Neutrophil (primary cell): ENCODE data around the gene PPP1R2C.

Source experiments
- H3K27ac ChIP-seq: fragments of 200-600 bp; sonication (generic); 2 replicates; pipeline ENCODE4 v1.5.1; 2016; ENCODE audit warnings: mild to moderate bottlenecking, moderate library complexity
- H3K27me3 ChIP-seq: fragments of 200-600 bp; sonication (generic); 2 replicates; pipeline ENCODE4 v1.6.0; 2016; ENCODE audit warnings: mild to moderate bottlenecking
- H3K36me3 ChIP-seq: fragments of 200-600 bp; sonication (generic); 2 replicates; pipeline ENCODE4 v1.5.1; 2017
- H3K4me1 ChIP-seq, 2 experiments: fragments of 200-600 bp in 1 of 2; sonication (generic) in 1 of 2; 1 replicate in 1 of 2; 2 replicates in 1 of 2; pipeline versions ENCODE4 v1.5.1 to v1.6.1; 2013 to 2016; ENCODE audit warnings: low read depth in 1 of 2, low read length in 1 of 2, mild to moderate bottlenecking in 1 of 2, moderate library complexity in 1 of 2; ENCODE audit not compliant: control insufficient read depth in 1 of 2, insufficient read depth in 1 of 2
- H3K4me3 ChIP-seq, 2 experiments: fragments of 200-600 bp in 1 of 2; sonication (generic) in 1 of 2; 1 replicate in 1 of 2; 2 replicates in 1 of 2; pipeline ENCODE4 v1.5.1; 2013 to 2016; ENCODE audit warnings: low read depth in 1 of 2, low read length in 1 of 2, mild to moderate bottlenecking in 1 of 2, moderate library complexity in 1 of 2
- H3K9me3 ChIP-seq: fragments of 200-600 bp; sonication (generic); 2 replicates; pipeline ENCODE4 v1.5.1; 2016
- TF ChIP-seq, protein P1 (sequence below): fragments of 200-600 bp; sonication (generic); IDR thresholded peaks from 2 replicates; pipeline ENCODE4 v1.5.1; 2016; ENCODE audit warnings: antibody characterized with exemption

The PPP1R2C gene

DNA sequence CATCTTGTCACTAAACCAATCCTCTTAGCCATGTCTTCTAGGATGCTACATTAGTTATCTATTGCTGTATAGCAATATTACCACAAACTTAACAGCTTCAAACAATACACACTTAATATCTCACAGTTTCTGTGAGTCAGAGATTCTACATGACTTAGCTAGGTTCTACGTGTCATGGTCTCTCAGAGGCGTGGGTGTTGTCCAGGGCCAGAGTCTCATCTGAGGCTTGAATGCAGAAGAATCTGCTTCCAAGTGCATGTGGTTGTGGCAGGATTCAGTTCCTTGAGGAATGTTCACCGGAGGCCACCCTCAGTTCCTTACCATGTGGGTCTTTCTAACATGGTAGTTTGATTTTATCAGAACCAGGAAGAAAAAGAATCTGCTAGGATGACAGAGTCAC is 26.4 kb downstream of the PPP1R2C start:
- TF ChIP-seq, protein P1, sequence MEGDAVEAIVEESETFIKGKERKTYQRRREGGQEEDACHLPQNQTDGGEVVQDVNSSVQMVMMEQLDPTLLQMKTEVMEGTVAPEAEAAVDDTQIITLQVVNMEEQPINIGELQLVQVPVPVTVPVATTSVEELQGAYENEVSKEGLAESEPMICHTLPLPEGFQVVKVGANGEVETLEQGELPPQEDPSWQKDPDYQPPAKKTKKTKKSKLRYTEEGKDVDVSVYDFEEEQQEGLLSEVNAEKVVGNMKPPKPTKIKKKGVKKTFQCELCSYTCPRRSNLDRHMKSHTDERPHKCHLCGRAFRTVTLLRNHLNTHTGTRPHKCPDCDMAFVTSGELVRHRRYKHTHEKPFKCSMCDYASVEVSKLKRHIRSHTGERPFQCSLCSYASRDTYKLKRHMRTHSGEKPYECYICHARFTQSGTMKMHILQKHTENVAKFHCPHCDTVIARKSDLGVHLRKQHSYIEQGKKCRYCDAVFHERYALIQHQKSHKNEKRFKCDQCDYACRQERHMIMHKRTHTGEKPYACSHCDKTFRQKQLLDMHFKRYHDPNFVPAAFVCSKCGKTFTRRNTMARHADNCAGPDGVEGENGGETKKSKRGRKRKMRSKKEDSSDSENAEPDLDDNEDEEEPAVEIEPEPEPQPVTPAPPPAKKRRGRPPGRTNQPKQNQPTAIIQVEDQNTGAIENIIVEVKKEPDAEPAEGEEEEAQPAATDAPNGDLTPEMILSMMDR = no peak
- Histone ChIP-seq H3K27me3 (no peaks in the 10 kb centered on the region), H3K36me3 (no peaks in the 10 kb centered on the region), H3K4me1 (no peaks in the 10 kb centered on the region), H3K4me3 (no peak overlapping the region), H3K9me3 (no peaks in the 10 kb centered on the region), H3K27ac (no peak overlapping the region)

DNA sequence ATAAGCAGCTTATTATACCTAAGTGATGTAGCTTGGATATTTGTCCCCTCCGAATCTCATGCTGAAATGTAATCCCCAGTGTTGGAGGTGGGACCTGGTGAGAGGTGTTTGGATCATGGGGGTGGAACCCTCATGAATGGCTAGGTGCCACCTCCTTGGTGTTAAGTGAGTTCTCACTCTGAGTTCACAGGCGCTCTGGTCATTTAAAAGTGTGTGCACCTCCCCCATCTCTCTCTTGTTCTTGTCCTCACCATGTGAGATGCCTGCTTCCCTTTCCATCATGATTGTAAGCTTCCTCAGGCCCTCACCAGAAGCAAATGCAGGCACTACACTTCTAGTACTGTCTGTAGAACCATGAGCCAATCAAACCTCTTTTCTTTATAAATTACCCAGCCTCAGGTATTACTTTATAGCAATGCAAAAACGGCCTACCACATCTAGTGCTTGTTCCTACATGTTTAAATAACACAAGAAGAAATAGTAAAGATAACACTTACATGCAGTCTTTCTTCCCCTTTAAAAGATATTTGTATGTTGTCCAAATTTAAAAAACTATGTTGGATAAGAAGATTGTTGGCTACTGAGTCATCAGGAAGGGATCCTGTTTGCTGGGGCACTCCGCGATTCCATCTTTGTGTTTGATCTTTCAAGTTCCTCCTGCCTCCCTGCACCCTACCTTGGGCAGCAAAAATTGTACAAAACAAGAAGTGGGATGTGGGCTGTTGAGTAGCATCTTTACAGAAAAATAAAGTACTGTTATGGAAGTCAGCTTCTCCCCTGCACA is 29.7 kb downstream of the PPP1R2C start:
- no peaks in the 10 kb centered on the region for H3K27me3 ChIP-seq
- no peak overlapping the region for H3K27ac ChIP-seq
- H3K9me3 ChIP-seq = no peaks in the 10 kb centered on the region
- TF ChIP-seq, protein P1 = no peak
- no peak overlapping the region for H3K4me3 ChIP-seq
- no peaks in the 10 kb centered on the region for H3K4me1 ChIP-seq
- H3K36me3 ChIP-seq = no peaks in the 10 kb centered on the region

DNA sequence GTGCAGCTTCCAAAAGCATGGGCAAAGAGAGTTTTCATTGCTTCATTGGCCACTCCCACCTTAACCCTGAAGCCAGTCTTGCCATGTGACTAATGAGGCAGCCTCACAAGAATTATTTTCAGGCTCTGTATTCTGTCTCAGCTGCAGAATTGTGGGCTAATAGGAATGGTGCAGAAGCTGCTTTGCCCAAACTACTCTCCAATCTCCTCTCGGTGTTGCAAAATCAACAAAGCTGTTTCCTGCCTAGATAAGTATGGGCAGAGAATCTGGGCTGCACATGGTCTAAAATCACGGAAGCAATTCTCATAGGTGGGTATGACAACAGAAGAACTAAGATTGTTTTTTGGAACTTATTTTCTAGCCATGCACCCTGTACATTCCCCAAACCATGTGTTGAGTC is 31.4 kb downstream of the PPP1R2C start:
- H3K27ac ChIP-seq = no peak overlapping the region
- TF ChIP-seq, protein P1 = no peak
- H3K4me1 ChIP-seq = no peaks in the 10 kb centered on the region
- H3K36me3 ChIP-seq = no peaks in the 10 kb centered on the region
- no peaks in the 10 kb centered on the region for H3K27me3 ChIP-seq
- H3K4me3 ChIP-seq = no peak overlapping the region
- H3K9me3 ChIP-seq = no peaks in the 10 kb centered on the region

DNA sequence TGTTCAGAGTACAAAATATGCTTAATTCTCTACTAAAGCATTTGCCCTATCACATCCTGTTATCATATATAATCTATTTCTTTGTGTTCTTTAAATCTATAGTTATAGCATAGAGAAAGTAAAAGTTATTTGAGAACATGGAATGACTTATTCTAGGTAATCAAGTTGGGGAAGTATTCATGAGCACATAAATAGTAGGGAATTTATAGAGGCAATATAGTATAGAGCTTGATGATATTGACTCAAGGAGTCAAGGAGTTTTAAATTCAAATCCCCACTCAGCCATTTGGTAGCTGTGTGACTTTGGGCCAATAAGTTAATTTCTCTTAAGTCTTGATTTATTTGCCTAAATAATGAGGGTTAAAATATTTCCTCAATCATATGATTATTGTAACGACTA is 37.5 kb downstream of the PPP1R2C start:
- Histone ChIP-seq H3K27ac (no peak overlapping the region), H3K4me1 (no peaks in the 10 kb centered on the region), H3K27me3 (no peaks in the 10 kb centered on the region), H3K9me3 (no peaks in the 10 kb centered on the region), H3K4me3 (no peak overlapping the region), H3K36me3 (no peaks in the 10 kb centered on the region)
- TF ChIP-seq, protein P1 = no peak

DNA sequence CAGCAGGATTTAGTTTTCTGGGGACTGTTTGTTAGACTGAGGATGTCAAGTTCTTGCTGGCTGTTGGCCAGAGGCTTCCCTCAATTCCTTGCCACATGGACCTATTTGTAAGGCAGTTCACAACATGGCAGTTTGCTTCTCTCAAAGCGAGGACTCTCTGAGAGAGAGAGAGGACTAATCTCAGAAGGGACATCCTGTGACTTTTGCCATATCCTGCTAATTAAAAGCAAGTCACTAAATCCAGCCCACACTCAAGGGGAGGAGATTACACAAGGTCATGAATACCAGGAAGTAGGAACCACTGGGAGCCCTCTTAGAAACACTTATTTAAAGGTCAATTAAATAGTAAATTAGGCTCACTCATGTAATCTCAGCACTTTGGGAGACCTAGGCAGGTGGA is 38.2 kb downstream of the PPP1R2C start:
- Histone ChIP-seq H3K4me3 (no peak overlapping the region), H3K9me3 (no peaks in the 10 kb centered on the region), H3K27ac (no peak overlapping the region)

More for the DNA sequence above, 38.2 kb downstream of the PPP1R2C start:
- no peaks in the 10 kb centered on the region for H3K27me3 ChIP-seq
- H3K4me1 ChIP-seq = no peaks in the 10 kb centered on the region
- TF ChIP-seq, protein P1 = no peak
- H3K36me3 ChIP-seq = no peaks in the 10 kb centered on the region
